Measurements from ENCODE around the gene GABARAPL1.

DNA sequence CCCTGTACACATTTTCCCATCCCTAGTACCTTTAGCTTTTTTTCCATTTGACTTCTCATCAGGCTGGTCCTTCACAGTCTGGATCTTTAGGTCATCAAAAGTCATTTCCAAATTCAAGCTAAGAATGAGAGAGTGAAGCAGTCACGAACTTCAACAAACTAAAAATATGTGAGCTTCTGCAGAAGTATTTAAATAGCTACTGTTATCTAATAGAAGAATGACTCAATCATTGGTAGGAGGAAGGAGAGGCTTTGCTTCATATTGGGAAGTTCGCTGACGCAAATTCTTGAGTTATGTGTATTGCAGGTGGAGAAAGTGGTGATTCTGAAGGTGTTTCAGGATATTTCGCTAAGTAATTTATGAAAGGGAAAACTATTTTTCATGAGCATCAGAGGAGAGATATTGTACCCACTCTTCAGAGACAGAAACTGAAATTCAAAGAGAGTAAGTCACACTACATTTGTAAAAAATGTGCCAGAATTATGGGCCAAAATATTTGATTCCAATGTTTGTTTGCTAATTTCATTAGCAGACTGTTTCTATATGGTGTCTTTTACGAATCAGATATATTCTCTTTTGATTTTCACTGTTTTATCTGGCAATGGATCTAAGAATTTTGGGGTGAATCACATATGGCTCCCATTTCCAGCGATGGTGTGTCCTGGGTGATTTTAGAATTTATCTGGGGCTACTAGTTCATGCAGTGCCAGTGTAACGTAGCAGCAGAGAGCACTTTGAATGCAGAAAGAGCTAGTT lies 40.5 kb upstream of the GABARAPL1 start, which contains the start of gene OLR1:
- TF ChIP-seq SMC3 (IDR thresholded peaks at IDR 0.05; ENCODE audit: borderline replicate concordance, low read length): no peak
- TF ChIP-seq, protein P1, sequence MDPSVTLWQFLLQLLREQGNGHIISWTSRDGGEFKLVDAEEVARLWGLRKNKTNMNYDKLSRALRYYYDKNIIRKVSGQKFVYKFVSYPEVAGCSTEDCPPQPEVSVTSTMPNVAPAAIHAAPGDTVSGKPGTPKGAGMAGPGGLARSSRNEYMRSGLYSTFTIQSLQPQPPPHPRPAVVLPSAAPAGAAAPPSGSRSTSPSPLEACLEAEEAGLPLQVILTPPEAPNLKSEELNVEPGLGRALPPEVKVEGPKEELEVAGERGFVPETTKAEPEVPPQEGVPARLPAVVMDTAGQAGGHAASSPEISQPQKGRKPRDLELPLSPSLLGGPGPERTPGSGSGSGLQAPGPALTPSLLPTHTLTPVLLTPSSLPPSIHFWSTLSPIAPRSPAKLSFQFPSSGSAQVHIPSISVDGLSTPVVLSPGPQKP (IDR thresholded peaks at IDR 0.05; ENCODE audit: low read depth, low read length): no peak
- TF ChIP-seq NFYA (IDR thresholded peaks at IDR 0.05; ENCODE audit: borderline replicate concordance, low read depth, low read length): no peak

Measured in GM12878 (cell line).